ENCODE data around the gene NENF.

NENF gene

DNA sequence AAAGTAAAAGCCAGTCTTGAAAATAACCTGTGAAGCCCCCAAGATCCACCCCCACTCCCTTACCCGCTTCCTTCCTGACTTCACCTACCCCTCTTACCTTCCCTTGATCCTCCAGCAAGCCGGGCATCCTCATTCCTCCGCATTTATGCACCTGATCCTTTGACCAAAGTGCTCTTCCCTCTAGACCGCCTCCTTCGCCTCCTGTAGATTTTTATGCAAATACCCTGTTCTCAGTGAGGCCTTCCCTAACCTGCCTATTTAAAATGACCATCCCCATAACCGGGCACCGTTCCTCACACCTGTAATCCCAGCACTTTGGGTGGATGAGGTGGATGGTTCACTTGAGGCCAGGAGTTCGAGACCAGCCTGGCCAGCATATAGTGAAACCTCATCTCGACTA is 1.1 kb upstream of the NENF start:
- DNase-seq (ENCODE audit: low read depth), result no peak

DNA sequence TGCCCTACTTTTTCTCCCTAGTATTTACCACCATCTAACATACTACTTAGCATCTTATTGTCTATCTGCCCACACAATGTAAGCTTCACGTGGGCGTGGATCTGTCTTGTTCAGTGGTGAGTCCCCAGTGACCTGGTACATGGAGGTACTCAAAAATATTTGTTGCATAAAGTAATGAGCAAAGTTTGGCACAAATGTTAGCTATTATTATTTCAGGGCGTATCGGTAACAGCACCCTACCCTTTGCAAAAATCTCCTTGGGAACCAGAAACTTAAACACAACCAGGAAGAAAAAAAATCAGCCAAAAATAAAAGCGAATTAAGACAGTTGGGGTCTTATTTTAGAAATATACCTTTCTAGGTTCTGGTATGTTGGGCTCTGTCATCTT is 454 bp upstream of the NENF start:
- DNase-seq (ENCODE audit: low read depth), result no peak

DNA sequence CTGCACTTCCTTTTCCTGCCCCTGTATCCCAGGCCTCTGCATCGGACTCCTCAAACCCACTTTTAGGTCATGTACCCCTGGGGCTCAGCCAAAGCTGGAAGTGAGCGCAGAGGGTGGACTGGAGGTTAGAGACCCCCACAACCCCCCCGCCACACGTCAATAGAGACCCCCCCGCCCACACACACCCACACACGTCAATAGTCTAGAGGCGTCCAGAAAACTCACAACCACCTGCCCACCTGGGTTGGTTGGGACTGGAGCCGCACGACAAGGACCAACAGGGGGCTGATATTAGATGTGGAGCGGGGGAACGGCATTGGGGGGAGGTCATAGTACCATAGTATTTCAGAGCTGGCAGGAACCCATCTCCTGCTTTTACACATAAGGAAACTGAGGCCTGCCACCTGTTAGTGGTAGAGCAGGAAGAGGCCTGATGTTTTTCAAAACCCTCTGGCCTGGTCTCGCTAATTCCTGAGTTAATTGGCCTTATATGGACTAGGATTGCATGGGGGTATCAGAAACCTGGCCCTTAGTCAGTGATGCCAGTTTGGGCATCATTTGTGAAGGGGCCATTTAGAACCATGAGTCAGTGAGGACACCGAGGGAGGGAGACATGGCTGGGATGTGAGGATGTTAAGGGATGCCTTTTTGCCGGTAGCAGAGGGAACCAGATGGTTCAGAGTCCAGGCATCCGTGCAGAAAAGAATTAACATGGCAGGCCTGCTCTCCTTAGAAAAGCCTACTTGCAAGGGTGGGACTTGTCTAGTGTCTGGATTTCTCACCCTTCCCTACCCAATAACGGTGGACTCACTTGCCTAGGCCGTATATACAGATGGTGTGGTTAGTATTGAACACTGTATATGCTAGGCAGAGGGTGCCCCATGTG is 1.1 kb downstream of the NENF start:
- DNase-seq (ENCODE audit: low read depth), result no peak

DNA sequence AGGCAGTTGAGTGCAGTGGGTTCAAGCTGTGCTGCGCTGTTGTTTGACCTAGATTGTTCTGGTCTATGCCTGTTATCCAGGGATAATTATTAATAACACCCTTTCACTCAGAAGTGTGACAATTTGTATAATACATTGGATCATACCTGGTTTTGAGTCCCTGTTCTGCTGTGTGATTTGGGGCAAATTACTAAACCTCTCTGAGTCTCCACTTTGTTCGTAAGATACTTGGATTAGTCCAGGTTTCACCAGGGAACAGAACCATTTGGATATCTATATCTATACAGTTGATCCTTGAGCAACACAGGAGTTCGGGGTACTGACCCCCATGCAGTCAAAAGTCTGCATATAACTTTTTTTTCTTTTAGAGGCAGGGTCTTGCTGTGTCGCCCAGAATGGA is 2.3 kb downstream of the NENF start:
- no peak for DNase-seq (ENCODE audit: low read depth)

DNA sequence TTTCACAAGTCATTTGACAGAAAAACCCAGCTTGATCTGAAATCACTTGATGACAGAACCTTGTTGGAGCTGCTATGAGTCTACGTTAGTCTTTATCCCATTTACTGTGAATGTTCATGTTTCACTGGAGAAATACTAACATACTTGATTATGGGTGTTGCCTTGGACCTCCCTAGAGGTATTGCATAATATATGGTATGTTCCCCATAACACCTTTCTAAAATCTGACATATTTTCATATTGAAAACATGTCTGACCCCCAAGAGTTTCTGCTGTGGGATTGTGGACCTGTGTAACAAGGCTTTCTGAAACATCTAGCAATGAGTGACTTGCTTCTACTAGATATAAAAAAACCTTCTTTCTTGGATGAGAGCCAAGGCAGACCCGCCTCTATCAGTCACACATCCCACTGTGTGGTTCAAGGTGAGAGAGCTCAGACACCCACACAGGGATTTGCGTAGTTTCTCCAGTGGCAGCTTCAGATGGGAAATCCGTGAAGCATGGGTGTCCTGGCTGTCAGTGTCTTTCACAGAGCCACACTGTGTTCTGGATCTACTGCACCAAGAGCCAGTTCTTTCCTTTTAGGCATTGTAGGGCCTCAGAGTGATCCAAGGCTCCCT is 4.6 kb downstream of the NENF start:
- no peak for DNase-seq (ENCODE audit: low read depth)

DNA sequence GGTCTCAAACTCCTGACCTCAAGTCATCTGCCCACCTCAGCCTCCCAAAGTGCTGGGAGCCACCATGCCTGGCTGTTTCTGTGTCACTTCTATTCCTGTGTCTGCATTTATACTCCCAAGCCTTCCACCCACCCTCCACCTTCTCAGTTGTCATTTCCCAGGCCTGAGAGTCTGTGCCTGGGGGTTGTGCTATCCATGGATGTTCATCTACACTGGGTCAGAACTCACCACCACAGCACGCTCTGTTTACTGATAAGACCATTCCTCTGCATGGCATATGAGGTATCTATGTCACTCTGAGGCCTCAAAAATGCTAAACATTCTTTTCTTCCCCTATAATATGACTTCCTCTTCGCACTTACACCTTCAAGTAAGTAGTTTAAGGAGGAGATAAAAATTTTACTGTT is 6.1 kb downstream of the NENF start:
- no peak for DNase-seq (ENCODE audit: low read depth)

DNA sequence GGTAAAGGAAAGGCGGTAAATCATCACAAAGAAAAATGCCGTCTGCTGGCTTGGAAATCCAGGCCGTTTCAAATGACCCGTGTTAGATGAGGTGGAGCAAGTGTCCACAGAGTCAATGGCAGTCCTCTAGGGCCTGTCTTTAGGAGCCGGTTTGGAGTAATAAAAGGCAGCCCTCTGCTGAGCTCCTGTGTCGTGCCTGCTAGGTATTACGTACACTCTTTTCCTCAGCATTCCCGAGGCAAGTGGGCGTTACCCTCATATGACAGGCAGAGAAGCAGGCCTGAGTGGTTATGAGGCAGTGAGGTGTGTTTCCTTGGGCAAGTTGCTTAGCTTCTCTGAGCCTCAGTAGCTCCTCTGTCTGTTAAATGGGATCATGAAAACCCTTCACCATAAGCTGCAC is 7.7 kb downstream of the NENF start:
- no peak for DNase-seq (ENCODE audit: low read depth)

DNA sequence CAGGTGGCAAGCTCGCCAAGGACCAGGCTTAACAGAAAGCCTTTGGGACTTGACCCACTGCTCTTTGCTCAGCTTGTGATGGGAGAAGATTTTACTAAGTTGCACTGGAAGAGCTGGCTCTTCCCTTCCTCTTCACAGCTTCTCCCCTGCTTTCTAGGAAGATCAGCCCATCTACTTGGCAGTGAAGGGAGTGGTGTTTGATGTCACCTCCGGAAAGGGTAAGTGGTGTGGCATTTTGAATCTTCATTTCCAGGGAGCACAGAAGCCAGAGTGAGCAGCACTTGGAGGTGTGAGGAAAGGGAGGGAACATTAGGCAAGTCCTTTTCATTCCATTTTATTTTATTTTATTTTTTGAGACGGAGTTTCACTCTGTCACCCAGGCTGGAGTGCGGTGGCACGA is 9.7 kb downstream of the NENF start:
- DNase-seq (ENCODE audit: low read depth), result no peak

DNA sequence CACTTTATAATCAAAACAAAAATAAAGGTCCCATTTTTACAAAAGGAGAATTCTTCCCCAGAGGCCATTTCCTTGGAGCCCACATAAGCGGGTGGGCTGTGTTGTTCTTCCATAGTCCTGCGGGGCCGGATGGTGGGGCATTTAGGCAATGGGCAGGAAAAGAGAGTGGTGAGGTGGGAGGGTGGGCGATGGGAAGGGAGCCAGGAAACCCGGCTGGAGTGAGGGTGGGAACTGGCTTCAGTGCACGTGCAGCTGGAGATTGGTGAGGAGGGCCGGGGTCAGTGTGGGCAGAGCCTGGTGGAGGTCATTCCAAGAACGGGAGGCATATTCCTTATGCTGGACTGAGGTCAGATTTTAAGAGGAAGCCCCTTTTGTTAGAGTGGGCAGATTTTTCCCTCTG is 13.6 kb downstream of the NENF start:
- DNase-seq (ENCODE audit: low read depth), result no peak

DNA sequence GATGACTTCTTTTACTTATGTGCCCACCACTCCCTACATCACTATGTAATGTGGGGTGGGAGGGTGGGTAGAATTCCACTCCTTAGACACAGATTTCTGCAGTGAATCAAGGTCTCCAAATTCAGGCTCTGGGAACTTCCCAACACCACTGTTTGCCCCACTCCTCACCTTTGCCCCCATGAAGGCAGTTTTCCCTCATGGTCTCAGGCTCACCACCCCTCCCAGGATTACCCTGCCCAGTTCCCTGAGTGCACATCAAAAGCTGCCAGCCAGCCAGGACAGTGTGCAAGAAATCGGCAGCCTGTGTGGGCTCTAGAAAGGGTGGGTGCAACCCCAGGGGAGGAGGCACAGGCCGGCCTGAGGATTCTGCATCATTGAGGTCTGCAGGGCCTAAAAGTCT is 14.8 kb downstream of the NENF start:
- no peak for DNase-seq (ENCODE audit: low read depth)

DNA sequence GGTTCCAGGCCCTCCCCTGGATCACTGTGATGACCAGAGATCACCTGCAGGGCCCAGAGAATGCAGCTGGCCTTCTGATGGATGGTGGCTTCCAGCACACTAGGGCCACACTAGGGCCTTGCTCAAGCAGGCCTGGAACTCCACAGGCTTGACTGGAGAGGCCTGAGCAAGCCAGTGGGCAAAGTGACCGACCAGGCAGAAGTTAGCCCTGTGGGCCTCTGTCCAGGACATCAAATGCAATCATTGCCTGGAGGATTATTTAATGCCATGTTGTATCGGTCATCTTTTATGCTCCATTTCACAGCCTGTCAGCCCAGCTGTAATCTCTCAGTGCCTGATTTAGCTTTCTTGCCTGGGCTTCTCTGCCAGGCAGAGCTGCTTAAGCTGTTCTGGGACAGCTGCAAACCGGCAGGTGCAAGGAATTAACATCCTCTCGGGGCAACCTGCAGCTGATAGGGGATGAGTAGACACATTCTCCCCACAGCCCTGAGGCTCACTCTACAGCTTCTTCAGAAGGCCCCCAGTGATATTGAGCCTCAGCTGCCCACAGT is 17.7 kb downstream of the NENF start:
- no peak for DNase-seq (ENCODE audit: low read depth)

DNA sequence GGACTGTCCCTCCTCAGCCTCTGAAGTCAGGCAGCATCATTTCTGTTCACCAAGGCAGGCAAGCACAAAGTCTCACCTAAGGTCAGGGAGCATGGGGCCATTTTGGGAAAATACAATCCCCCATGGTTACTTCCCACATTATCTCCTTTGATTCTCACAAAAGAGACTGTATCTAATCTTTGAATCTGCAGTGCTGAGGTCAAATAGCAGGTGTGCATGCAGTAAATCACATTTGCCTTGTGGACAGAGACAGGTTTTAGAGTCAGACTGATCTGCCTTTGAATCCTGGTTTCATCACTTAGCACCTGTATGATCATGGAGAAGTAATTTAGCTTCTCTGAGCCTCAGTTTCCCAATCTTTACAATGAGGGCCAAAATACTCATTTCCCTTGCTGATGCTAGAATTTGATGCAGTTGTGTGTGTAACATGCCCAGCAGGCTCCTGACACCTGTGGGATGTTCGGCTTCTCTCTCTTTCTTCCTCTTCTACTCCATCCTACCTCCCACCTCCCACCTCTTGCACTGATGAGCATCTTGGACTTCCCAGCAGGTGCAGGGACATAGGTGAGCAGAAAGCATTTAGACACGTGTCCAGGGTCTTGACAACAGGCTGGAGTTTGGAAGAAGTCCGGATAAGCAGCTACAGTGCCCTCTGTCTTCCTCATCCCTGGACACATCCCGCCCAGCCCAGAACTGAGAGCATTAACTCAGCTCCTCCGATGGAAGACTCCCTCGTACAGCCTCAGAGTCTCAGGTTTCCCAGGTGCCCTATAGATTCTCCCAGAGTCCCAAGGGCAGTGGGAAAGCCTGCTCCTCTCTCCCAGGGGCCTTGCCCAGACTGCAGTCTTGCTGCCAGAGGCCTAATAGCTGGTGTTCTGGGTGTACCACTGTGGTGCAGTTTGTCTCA is 18.9 kb downstream of the NENF start:
- DNase-seq (ENCODE audit: low read depth), result no peak

DNA sequence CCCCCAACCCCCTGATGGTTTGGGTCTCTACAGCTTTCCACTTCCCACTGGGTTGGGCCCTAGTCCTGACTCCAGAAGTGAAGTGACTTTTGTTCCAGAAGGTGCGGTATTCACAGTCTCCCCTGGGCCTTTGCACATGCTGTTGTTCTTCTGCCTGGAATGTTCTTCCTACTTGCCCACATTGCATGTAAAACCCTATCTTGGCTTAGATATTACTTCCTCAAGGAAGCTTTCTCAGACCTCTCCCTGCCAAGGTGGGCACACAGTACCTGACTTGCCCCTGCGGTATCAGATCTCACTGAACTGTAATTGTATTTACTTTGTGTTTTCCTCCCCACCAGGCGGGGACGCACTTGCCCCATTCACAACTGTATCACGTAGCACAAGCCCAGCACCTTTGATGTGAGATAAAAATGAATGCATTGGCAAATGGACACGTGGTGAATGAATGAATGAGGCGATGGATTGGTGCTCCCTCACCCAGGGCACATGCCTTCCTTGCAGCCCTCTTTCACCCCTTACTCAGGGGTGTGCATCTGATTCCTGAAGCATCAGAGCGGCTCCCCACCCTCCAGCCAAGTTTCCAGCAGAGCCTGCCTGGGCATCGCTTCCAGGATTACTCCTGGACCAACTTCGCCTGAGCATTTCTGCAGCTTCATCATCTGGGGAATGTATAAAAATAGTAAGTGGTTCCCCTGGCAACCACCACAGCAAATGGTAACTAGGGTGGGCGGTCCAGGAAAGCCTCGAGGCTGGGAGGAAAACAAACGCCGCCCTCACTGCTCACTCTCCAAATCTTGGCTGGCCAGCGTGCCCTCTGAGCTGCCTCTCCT is 19.8 kb downstream of the NENF start:
- no peak for DNase-seq (ENCODE audit: low read depth)

DNA sequence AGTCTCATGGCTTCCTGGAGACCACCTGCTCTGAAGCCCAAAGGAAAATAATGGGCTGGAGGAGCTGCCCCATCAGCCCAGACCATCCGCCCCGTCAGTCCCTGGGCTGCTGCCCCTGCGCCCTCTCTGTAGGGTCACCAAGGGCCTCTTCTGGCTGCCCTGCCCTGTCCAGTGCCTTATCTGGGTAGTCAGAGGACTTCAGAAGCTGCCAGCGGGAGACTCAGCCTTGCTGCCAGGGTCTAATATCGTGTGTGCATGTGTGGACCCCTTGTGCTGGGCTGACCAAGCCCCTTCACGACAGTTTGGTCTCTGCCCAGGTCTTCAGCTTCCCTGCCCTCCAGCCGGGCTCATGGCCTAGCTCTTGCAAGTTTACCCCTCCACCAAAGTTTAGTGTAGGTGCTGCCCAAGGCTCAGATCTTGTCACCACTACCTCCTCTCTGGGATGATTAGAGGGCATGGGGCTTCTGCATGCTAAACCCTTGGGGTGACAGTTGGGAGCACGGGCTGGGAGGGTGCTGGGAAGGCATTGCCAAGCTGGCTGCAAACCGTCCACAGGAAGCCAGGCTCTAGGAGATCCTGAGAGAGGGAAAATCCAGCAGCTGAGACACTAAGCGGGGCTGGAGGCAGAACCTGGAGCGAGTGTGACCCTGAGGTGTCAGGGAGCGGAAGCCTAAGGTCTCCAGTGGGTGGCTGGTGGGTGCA is 20.6 kb downstream of the NENF start:
- DNase-seq (ENCODE audit: low read depth), result no peak

DNA sequence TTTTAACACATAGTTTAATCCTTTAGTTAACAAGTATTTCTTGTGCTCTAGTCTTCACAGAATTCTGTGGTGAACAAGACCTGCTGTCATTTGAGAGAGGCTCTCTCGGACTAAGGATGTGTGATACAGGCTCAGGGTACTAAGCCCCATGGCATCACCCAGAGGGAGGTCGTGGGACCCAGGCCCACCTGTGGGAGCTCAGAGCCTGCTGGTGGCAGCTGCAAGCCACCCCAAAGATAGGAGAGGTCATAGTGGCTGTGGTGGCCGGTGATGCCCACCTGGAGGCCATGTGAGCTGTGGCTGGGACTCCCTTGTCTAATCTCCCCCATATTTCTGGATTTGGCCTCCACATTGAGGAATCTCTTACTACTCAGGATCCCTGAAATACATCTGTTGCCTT is 22.0 kb downstream of the NENF start:
- no peak for DNase-seq (ENCODE audit: low read depth)

DNA sequence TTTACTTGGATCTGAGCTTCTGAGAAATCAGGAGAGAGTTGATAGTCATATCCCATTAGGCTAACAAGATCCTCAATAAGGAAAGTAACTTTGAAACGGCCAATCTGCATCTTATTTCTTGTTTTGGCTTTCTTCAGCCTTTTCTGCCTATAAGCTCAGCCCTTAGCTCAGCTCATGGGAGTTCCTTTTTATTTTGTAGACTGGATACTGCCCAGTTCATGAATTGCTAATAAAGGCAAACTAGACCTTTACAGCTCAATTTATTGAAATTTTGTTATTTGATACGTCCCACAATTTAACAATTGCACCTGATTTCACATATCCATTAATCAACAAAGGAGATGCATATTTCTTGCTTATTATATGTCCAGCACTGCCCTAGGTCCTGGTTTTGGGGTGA is 22.7 kb downstream of the NENF start:
- DNase-seq (ENCODE audit: low read depth), result no peak

DNA sequence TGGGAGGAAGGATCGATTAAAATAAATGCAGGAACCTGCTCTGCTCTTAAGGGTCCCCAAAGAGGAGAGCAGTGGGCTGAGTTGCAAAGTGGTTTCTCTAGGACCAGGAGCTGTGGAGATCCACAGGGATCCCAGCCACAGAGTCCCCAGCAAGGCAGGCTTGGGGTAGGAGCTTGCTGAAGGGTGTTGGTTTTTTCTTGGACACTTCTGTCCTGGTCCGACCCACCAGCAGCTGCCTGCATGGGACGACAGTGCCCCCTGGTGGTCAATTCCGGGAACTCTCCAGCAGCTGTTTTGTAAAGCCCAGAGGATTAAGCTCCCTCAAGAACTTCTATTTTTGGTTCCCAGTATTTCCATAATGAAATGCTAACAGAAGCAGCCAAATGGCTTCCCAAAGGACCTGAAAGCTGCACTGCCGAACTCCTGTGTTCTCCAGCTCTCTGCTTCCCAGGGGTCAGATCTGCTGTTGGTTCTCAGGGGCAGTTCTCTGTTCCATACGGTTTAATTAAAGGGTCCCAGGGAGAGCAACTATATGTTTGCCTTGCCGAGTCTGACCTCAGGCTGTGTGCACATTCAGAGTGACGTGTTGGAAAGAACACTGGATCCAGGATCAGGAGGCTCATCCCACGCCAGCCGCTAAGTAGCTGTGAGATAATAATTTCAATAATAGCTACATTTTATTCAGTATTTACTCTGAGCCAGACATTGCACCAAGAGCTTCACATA is 23.2 kb downstream of the NENF start:
- DNase-seq (ENCODE audit: low read depth), result peak; percentile 83

DNA sequence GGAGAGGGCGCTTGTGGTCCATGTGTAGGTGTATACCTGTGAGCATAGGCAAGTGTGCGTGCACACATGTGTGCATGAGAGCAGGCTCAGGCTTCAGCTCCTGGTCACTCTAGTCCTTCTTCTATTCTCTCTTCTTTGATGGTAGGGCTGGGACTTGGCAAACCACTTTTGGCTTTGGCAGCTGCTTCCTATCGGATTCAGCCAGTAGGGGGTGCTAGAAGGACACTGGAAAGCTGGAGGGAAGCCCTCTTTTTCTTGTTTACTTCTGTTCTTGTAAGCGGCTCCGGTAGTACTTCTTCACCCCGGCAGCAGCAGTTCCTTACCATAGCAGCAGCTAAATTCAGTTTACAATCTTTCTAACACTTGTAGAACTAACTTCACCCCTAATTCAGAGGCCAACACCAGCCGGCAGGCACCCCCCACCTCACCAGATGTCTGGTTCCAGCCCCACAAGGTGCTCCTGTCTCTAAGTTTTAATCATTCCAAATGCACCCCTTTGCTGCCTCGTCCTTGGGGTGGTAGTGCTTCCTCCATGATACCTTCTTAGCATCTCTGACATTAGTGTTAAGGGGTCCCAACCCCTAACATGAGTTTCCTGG is 25.1 kb downstream of the NENF start:
- peak; percentile 28 for DNase-seq (ENCODE audit: low read depth)

DNA sequence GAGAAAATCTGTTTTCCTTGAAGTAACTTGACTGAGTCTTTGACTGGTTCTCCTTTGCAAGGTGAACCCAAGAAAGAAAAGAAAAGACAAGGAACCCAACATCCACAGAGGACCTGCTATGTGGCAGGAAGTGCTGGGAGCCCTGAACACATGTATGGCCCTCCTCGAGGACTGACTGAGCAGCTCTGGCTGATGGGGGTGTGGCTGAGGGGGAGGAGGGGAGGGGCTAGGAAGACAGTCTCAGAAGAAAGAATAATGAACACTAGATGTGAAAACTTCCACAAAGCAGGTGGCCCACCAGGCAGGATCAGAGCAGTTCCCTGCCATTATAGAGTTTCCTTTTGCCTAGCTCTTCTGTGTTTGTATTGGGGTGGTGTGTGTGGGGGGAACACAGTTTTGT is 26.1 kb downstream of the NENF start:
- DNase-seq (ENCODE audit: low read depth), result no peak

DNA sequence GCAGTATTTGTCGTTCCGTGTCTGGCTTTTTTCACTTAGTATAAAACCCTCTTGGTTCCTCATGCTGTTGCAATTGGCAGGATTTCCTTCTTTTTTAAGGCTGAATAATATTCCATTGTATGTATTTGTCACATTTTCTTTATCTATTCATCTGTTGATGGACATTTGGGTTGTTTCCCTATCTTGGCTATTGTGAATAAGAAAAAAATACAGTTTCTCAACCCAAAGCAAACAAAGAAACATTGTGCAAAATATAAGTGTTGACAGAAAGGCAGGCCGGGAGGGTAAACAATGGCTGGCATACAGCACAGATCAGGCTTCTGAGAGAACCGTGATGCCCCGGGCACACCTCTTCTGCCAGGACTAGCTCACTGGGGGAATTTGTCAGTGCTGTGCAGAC is 26.9 kb downstream of the NENF start:
- DNase-seq (ENCODE audit: low read depth), result no peak
